NCI-H2107 treated with DMSO at 0.1 percent for 48 hours (cell line): ENCODE measurements around the gene PROZ.
"Not testable (repeated sequence)": the region's sequence is repeated elsewhere in the genome, so short reads cannot be mapped to it uniquely, and the experiment has no call there.

ENCODE experiments used
- DNase-seq: peaks from one replicate; lab custom pipeline; 2025; ENCODE audit not compliant: unreplicated experiment; lab: John Stamatoyannopoulos, UW

The PROZ gene

DNA sequence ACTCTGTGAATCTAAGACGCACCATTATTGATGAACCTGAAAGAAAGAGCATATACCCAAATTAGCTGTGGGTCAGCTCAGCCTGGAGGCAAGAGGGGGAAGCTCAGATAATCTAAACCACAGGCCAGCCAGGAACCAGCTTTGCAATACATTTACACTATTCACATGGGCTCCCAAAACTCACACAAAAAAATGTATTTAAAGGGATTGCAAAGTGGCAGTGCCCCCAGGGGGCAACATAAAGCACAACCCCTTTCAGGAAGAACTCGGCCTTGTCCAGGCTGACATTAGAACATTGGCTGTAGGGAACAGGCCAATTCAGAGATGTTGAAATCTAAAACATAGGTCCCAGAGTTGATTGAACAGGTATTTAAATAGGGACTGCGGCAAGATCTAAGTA, 3.2 kb upstream of the PROZ start:
- DNase-seq = no peak

DNA sequence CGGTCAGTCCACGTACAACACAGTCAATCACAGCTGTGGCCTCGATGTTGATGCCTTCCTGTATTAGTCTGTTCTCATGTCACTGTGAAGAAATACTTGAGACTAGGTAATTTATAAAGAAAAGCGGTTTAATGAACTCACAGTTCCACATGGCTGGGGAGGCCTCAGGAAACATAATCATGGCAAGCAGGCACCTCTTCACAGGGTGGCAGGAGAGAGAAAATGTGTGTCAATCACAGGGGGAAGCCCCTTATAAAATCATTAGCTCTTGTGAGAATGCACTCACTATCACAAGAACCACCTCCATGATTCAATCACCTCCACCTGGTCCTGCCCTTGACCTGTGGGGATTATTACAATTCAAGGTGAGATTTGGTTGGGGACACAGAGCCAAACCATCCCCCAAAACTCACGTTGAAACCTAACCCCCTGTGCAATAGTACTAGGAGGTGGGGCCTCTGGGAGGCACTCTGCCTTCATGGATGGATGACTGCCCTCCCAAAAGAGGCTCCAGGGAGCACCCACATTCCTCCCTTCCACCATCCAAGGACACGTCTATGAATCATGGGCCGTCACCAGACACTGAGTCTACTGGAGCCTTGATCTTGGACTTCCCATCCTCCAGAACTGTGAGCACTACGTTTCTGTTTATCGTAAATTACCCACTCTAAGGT, 2.3 kb upstream of the PROZ start:
- no peak for DNase-seq

DNA sequence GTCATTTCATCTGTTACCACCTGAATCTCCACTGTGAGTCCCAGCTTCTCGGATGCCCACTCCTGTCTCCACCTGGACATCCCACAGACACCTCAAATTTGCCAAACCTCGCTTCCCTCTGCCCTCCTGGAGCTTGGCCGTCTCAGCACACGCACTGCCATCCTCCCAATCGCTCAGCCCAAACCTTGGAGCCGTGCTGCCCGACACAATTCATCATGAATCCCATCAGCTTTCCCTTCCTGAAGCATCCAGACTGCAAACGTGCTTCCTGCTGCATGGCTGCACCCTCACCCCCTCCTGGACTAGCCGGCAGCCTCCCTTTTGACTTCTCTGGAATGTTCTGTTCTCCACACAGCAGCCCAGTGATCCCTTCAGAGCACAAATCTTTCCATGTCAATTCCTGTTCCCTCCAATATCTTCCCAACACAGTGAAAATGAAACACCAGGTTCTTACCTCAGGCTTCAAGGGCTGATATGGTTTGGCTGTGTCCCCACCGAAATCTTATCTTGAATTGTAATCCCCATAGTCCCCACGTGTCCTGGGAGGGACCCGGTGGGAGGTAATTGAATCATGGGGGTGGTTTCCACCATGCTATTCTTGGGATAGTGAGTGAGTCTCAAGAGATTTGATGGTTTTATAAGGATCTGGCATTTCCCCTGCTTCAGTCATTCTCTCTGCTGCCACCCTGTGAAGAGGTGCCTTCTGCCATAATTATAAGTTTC, 1.1 kb upstream of the PROZ start:
- no peak for DNase-seq

DNA sequence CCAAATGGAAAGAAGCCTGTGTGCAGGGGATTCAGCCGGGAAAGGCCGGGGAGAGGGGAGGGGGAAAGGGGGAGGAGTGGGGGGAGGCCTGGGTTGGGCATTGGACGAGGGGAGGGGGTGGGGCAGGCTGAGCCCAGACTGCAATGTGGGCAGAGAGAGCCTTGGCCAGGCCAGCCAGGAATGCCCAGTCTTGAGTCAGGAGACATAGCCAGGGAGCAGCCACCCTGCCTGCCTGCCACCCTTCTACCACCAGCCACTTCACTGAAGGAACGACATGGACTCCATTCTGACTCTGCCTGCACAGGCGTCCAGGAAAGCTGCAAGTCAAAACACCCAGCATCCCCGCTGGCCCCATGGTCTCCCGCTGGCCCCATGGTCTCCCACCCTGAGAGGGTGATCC, 498 bp downstream of the PROZ start:
- no peak for DNase-seq

DNA sequence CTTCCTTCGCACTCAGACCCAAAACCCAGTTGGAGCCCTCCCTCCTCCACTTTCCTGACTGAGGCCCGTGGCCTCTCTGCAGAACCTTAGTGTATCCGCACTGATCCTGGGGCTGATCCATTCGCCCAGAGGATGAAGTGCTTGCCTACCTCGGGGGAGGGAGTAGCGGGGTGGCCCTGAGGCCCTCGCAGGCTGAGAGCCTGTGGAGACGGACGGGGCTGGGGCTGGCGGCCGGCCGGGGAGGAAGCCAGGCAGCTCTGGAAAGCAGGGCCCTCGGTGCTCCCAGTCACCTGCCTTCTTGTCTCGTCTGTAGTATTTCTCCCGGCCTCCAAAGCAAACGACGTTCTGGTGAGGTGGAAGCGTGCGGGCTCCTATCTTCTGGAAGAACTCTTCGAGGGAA, 1.3 kb downstream of the PROZ start:
- no peak for DNase-seq

DNA sequence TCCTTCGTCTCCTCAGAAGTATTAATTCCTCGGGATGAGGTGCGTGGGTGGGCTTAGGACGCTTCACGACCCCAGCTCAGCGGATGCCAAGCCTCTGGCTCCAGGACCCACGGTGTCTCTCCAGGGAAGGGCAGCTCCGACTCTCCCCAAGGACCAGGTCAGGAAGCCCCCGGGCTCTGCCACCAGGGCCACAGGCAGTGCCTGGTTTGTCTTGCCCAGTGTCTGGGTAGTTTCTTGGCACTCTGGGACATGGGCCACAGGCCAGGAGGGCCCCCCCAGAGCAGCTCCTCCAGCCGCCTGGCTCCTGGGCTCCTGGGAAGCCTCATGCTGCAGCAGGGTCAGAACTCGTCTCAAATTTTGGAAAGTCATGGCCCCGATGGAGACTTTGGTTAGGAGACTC, 2.5 kb downstream of the PROZ start:
- no peak for DNase-seq

DNA sequence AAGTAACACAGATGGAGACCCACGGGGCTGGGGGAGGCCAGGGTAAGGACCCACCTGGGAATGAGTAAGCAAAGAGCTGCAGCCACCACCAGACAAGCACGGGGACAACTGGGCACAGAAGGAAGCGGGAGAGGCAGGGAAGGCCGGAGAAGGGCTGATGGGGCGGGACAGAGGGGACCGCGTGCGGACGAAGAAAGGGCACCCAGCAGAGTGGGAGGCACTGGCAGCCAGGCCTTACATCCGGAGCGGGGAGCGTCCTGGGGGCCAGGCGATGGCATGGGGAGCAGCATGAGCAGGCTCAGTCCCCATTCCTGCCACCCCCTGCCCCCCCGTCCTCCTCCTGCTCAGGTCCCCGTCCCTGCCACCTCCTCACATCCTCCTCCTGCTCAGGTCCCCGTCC, 3.0 kb downstream of the PROZ start:
- no peak for DNase-seq

DNA sequence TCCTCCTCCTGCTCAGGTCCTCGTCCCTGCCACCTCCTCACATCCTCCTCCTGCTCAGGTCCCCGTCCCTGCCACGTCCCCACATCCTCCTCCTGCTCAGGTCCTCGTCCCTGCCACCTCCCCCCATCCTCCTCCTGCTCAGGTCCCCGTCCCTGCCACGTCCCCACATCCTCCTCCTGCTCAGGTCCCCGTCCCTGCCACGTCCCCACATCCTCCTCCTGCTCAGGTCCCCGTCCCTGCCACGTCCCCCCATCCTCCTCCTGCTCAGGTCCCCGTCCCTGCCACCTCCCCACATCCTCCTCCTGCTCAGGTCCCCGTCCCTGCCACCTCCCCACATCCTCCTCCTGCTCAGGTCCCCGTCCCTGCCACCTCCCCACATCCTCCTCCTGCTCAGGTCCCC, 3.5 kb downstream of the PROZ start:
- not testable (repeated sequence) for DNase-seq

DNA sequence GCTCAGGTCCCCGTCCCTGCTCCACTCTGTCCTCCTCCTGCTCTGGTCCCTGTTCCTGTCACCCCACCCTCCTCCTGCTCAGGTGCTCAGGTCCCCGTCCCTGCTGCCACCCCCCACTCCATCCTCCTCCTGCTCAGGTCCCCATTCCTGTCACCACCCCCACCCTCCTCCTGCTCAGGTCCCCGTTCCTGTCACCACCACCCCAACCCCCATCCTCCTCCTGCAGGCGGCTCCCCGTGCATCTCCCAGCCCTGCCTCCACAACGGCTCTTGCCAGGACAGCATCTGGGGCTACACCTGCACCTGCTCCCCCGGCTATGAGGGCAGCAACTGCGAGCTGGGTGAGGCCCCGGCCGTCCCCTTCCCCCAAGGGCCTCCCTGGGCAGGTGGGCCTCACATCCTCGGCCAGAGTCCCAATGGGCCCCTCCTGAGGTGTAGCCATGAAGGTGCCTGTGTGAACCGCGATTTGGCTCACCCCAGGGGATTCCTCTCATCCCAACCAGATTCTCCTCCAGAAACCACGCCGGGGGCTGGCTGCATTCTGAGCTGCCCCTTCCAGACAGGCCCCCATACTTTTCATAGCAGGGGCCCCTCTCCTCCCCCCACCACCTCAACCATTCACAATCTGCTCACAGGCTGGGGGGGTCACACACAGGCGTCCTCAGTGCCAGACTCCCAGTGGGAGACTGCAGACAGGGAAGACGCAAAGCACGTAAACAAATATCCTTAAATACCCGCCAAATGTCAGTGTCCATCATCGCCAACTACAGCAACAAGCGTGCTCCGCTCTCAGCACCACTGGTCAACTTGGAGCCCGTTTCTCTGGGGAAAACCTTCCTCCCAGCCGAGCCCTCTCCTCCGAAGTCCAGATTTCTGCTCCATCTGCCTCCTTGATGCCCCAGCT, 4.6 kb downstream of the PROZ start:
- DNase-seq = no peak

DNA sequence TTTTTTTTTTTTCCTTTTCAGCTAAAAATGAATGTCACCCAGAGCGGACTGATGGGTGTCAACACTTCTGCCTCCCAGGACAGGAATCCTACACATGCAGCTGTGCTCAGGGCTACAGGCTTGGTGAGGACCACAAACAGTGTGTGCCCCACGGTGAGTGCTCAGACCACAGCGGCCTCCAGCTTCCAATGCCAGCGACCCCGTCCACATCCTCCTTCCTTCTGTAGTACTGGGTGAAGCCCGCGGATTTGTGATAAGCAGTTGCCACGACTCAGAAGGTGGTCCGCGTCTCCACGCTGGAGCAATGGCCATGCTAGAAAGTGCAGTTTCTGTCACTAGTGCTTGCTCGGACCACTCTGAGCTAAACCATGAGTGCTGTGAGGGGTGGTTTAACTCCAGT, 6.0 kb downstream of the PROZ start:
- DNase-seq = no peak

DNA sequence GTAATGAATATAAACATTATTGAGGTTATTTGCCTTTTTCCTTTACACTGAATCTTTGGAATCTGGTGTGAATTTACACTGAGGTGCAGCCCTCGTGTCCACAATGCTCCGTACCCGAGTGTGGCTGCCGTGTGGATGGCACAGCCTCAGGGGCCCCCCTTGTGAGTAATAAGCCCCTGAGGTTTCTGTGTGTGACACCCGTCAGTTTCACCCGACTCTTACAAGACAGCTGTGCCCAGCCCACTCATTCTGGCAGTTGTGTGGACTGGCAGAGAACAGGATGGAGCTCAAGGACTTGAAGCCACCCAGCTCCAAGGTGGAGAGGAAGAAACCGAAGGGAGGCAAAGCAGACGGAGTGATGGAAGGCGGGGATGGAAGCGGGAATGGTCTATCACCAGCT, 7.8 kb downstream of the PROZ start:
- DNase-seq = no peak

DNA sequence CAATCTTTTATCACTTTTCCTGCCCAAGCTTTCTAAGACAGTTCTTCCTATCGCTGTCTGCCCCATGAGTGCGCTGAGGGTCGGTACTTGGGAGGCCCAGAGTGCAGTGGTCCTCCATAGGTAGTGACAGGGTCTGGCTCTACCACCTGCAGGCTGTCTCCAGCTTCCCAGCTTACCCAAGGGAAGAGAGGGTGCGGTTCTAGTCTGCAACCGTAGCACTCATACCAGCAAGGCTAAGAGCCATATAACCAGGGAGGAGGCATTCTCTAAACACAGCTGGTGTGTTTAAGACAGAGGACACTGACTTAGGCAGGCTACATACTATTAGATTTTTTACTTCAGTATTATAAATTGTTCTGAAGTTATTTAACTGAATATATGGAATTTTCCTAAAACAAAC, 8.2 kb downstream of the PROZ start:
- DNase-seq = no peak

DNA sequence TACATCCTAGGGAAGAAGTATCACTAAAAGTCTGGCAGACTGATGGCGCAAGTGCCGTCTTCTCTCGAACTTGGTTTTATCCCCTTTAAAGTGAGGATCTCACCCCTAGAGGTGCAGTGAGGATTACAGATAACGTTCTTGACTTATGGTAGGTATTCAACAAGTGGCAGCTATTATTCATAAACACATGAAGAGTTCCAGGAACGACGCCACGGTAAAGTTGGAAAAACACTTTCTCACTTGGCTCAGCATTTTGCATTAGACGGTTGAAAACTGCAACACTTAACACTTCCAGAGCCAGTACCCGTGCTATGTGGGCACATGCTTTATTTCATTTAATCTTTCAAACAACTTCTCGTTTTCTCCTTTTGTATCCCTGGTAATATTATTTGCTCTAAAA, 8.7 kb downstream of the PROZ start:
- DNase-seq = no peak

DNA sequence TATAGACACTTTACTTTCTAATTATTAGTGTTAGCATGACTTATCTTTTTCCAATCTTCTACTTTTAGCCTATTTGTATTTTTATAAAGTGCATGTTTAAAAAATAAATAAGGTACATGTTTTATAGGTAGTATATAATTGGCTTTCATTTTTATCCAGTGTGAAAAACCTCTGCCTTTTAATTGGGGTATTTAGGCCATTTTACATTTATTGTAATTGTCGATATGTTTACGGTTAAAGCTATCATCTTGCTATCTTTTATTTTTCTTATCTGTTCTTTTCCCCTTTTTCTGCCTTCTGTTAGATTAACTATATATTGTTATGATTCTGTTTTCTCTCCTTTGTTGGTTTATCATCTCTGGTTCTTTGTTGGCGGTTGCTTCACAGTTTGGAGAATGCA, 9.1 kb downstream of the PROZ start:
- DNase-seq = no peak

DNA sequence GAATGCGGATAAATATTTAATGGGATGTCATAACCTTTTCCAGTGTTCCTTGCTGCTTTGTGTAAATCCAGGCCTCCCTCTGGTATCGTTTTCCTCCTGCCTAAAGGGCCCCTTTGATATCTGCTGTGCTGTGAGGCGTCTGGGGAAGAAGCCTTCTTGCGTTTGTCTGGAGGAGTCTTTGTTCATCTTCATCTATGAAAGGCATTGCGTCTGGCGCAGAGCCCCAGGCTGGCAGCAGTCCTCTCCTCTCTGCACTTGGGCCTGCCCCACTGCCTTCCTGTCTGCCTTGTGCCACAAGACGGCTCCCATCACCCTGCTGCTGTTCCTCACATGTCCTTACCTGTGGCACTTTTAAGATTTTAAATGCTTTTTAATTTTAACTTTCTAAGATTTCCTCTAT, 9.8 kb downstream of the PROZ start:
- DNase-seq = no peak

DNA sequence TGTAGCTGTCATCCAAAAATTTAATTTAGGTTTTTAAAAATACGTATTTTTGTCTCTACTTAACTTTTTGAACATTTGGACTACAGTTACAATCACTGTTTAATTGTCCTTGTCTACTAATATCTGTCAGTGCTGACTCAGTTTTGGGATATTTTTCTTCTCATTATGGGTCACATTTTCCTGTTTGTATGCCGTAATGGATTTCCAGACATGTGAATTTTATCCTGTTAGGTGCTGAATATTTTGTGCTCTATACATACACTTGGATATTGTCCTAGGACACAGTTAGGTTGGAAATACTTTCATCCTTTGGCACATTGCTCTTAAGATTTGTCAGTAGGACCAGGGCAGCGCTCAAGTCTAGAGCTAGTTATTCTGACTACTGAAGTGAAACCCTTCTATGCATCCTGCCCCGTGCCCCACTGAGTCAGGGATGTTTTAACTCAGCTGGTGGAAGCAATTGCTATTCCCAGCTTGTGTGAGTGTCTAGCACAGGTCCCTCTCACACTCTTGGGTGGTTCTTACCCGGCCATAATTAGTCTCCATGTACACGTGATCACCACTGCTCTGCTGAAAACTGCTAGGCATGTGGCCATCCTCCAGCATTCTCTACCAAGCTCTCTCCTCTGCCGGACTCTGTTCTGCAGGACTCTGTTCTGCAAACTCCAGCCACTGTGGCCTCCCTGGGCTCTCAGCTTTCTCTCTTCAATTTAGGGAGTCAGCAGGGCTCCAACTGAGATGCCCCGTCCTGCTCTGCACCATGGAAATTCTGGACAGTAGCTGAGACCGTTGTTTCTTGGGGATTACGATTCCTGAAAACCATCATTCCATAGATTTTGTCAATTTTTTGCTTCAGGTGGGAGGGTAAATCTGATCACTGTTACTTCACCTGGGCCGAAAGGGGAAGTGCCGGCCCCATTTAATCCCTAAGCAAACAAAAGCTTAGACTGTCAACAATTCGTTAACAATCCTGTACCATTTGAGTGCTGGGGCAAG, 11.1 kb downstream of the PROZ start:
- no peak for DNase-seq

DNA sequence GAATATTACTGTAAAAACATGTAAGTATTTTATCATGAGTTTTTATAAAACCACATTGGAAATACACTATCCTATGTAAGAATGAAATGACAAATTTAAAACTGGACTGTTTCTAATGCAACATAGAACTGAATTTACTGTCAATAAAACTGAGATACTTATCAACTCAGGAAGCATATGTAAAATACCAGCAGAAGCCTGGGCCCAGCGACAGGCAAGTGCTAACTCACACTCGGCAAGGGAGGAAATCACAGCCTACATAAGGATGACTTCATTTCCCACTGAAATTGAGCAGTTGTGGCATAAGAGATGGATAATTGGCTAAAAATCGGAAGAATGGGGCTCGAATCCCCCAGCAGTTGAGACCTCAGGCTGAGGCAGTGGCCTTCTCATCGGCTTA, 12.1 kb downstream of the PROZ start:
- no peak for DNase-seq

DNA sequence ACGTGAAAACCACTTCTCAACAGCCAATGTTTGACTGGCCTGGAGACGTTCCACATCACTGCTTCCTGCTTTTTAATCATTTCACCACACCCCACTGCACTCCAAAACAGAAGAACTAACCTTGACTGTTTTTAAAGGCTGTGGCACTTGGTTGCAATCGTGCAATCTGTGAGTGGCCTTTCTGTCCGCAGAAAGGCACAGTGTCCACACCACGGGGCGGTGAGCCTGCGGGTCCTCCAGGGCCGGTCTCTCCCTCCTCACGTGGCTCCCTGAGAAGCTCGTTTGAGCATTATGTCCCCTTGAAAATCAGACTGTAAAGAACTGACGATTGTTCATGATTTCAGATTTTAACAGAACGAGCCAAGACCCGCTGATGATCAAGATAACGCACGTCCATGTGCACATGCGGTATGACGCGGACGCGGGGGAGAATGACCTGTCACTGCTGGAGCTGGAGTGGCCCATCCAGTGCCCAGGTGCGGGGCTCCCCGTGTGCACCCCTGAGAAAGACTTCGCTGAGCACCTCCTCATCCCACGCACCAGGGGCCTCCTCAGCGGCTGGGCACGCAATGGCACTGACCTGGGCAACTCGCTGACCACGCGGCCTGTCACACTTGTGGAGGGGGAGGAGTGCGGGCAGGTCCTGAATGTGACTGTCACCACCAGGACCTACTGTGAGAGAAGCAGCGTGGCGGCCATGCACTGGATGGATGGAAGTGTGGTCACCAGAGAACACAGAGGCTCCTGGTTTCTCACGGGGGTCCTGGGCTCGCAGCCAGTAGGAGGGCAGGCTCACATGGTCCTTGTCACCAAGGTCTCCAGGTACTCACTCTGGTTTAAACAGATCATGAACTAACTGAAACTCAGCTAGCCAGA, 13.0 kb downstream of the PROZ start:
- no peak for DNase-seq

DNA sequence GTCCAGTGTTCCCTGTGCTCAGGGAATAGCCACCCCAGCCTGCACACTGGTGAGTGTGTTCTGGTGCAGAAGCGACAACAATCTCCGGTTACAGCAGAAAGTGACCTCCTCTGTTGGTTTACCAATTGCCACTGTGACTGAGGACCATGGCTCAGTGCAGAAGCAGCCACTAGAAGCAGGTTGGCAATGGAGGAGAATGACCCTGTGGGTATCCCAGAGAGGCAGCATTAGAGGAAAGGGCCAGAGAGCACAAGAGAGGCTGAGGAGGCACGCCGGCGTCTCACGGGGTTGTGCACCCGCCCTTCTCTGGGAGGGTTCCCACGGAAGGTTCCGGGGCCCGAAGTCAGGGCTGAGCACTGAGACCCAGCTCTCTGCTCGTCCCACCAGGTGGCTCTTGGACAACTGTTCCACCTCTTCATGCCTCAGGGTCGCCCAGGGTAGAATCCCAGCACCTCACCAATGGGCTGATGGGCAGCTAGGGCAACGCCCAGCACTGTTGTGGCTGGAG, 14.0 kb downstream of the PROZ start:
- no peak for DNase-seq

DNA sequence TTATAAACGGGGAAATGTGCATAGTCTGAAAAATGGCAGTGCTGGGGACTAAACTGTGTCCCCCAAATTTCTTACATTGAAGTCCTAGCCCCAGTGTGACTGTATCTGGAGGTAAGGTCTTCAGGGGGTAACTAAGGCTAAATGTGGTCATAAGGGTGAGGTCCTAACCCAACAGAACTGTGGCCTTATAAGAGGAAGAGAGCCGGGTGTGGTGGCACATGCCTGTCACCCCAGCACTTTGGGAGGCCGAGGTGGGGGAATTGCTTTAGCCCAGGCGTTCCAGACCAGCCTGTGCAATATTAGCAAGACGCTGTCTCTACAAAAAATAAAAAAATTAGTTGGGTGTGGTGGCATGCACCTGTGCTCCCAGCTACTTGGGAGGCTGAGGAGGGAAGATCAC, 17.8 kb downstream of the PROZ start:
- DNase-seq = no peak
